Raji (cell line): ENCODE data around the gene RNASEH2C.

Experiments used
- POLR2A ChIP-seq: IDR thresholded peaks from 2 replicates; pipeline ENCODE4 v1.6.1; 2011; ENCODE audit warnings: low read depth, low read length, control low read depth; ENCODE audit not compliant: insufficient read depth

Gene RNASEH2C

DNA sequence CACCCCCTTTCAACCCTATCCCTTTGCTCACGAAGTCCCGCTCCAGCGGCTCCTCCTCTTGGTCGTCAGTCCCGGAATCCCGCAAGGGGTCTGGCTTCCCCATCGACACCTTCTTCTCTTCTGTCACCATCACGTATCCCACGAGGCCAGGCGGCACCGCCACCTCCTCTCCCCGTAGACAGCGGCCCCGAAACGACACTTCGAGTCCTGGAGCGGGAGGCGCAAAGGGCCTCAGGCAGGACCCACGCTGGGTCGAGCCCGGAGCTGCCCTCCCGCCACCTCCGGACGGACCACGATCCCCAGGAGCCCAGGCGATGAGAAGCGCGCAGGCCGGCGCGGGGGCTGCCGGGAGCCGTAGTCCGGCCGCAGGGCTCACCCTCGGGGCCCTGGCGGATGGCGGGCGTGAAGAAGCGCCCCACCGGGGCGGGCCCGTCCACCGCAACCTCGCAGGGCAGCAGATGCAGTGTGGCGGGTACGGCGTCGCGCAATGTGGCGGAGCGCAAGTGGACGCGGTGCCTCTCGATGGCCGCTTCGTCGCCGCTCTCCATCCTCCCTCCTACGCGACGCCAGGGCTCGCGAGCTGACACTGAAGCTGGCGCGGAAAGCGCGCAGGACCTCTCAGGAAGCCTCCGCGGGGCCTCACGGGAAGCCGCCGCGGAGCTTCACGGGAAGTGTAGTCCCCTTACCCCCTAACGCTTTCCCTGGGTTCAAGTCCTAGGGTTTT, at the start of gene RNASEH2C:
Gene RNASEH2C, minus strand, starts transcription at position 588 of the 724 bp plus-strand sequence. Its CDS starts 40 bp downstream, at position 548.
- TF ChIP-seq POLR2A = peak; percentile 99

GRCh38 chr11:65767406-65767805, 46.8 kb upstream of the RNASEH2C start:
- no peak for TF ChIP-seq POLR2A

DNA sequence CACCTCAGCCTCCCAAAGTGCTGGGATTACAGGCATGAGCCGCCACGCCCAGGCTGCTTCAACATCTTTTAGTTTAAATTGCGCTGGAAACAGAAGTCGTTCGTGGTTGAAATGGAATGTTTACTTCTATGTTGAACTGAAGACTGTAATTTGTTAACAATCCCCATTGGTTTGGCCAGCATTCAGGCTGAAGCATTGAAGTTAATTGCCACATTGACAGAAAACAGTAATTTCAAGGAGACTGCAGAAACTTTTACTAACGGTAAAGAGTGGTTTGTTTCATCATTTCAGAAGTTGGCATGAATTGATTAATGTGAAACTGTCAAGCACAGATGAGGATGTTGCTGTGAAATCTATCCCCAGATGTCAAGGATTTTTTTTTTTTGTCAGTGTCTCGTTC, 45.9 kb upstream of the RNASEH2C start:
- TF ChIP-seq POLR2A = no peak

DNA sequence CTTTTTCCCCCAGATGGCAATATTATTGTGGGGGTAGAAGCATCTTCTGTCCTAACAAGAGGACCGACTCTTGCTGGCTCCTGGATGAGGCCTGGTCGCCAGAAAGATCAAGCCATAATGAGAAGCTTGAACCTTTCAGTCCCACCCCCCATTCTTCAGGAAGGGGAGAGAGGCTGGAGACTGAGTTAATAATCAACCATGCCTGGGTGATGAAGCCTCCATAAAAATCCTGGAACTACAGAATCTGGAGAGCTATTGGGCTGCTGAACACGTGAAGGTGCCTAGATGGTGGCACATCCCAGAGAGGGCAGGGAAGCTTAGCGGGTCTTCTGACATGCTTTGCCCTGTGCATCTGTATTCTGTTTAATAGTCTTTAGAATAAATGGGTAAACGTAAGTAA, 43.8 kb upstream of the RNASEH2C start:
- TF ChIP-seq POLR2A = no peak

GRCh38 chr11:65745049-65745448, 24.5 kb upstream of the RNASEH2C start:
- no peak for TF ChIP-seq POLR2A

DNA sequence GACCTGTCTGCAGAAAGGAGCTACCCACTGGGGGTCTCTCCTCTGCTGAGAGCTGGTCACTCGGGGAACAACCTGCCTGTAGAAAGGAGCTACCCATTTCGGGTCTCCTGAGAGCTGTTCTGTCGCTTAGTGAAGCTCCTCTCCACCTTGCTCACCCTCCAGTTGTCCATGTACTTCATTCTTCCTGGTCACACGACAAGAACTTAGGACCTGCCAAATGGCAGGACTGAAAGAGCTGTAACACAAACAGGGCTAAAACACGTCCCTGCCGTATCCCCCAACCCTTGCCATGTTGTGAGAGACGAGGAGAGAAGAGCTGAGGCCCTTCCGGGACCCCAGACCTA, 24.1 kb upstream of the RNASEH2C start:
- TF ChIP-seq POLR2A = no peak

DNA sequence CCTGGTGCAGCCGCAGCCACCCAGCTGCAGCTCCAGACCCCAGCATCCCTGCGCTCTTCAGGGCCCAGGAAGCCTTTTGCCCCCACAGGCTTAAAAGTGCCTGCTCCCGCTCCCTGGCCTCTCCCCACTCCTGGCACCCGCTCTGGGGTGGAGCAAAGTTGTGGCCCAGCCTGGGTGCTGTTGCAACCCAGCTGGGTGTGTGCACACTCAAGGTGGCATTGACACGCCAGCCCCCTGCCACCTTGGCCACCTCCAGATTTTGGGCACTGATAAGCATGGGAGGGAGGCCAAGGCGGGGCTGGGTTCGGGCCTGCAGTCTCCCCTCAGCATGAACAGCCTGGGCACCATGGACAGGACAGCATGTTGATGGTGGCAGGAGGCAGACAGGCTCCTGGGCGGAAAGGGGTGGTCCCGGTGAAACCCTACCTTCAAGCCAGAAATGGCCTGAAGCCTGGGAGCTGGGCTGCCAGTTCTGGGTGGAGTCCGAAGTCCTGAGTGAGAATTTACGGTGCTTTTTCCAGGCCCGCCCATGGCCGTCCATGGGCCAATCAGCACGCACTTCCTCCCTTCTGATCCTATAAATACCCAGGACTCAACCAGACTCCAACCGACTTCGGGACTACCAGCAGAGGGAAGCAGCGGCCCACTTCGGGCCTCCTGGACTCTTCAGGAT, 23.6 kb upstream of the RNASEH2C start:
- no peak for TF ChIP-seq POLR2A

- TF ChIP-seq POLR2A = no peak
Measured at GRCh38 chr11:65743681-65744025, 23.1 kb upstream of the RNASEH2C start.

GRCh38 chr11:65742353-65742752, 21.8 kb upstream of the RNASEH2C start:
- no peak for TF ChIP-seq POLR2A

- TF ChIP-seq POLR2A = no peak
Measured at GRCh38 chr11:65741185-65741584, 20.6 kb upstream of the RNASEH2C start.

DNA sequence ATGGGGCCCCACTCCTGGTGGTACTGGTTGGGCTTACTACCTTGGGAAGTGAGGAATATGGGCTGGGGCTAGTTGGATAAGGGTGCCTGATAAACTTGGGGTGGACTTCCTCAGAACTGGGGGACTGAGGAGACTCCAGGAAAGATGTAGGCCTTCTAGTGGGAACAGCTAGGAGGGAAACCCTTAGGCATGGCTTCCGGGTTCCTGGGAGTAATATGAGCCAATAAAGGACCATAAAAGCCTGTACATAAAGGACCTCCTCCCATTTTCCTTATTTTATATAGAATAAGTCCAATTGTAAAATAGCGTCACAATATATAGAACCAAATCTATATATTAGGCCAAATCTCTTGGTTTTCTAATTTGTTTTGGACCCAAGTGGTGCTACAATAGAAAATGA, 18.4 kb upstream of the RNASEH2C start:
- TF ChIP-seq POLR2A = no peak

DNA sequence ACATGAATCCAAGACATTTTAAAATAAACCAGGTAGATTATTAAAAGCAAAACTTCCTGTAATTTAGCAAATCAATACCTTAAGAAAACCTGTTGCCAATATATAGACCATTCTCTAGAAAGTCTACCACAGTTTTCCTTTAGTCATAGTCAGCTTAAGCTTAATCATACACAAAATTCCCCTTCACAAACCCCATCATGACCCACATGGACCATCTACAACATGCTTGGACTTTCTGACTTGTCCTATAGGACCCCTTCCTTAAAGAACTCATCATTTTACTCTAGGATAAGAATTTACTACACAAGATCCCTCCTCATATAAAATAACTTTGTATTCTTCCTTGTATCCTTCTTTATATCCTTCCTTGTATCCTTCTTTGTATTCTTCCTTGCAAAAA, 16.2 kb upstream of the RNASEH2C start:
- no peak for TF ChIP-seq POLR2A

DNA sequence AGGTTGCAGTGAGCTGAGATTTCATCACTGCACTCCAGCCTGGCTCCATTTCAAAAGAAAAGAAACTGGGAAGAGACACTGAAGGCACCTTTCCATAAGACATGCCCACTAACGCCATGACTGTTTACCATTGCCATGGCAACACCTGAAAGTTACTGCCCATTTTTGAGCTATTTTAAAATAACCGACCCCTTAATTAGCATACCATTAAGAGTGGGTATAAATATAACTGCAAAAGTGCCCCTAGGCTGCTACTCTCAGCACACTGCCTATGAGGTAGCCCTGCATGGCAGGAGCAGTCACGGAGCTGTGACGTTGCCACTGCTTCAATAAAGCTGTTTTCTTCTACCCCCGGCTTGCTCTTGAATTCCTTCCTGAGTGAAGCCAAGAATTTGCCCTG, 9.9 kb upstream of the RNASEH2C start:
- no peak for TF ChIP-seq POLR2A

DNA sequence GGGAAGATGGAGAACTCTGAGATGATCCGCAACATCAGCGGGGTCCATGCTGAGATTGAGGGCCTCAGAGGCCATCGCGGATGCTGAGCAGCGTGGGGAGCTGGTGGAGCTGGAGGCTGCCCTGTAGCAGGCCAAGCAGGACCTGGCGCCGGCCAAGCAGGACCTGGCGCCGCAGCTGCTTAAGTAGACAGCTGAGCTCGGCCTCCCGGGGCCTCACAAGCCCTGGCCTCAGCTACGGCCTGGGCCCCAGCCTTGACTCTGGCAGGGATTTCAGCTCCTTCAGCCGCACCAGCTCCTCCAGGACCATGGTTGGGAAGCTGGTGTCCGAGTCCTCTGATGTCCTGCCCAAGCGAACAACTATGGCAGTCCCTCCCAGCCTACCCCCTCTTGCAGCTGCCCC, 7.3 kb upstream of the RNASEH2C start:
- no peak for TF ChIP-seq POLR2A

GRCh38 chr11:65726660-65727059, 6.1 kb upstream of the RNASEH2C start:
- TF ChIP-seq POLR2A = no peak

- TF ChIP-seq POLR2A = no peak
Measured at GRCh38 chr11:65722261-65722660, 1.7 kb upstream of the RNASEH2C start.

GRCh38 chr11:65719871-65720210, 757 bp downstream of the RNASEH2C start:
- no peak for TF ChIP-seq POLR2A
